Right lung (tissue), 10 donors: ENCODE results near the gene CCDC142. TPM values are rescaled to one million over a fixed set of nuclear protein-coding genes. Genes with fewer than 3 reads are reported as not detected.

Experiments used
- DNase-seq, 2 donors: peaks; one replicate each; pipeline ENCODE4 v3.0.0-alpha.2; 2013
- long read RNA-seq, 8 donors: transcript quantifications; one replicate each; lab custom pipeline, GENCODE V29; 2026
- polyA plus RNA-seq, 5 donors: library from polyadenylated mRNA; unstranded; fragments of 120-200 nt; gene quantifications; one replicate each; pipeline versions ENCODE4 v1.2.1 to v1.2.3, GENCODE V29; 2013; ENCODE audit warnings: inconsistent platforms in 1 of 5, low replicate concordance in 1 of 5; ENCODE audit not compliant: insufficient read length in 5 of 5, insufficient read depth in 1 of 5

The CCDC142 gene
- polyA plus RNA-seq = 10 to 100 TPM; 13.0 to 18.1 (median 16.4) TPM
- long read RNA-seq, donor 1, partial matches to known transcripts = 0 of 2 reads
- long read RNA-seq, donor 1, other reads (novel, unspliced or antisense) = 0 of 2 reads
- long read RNA-seq, donor 2 = 0 reads
- long read RNA-seq, donor 3 = 0 reads
- long read RNA-seq, donor 4 = 0 reads
- long read RNA-seq, donor 5, partial matches to known transcripts = 62 of 62 reads
- long read RNA-seq, donor 5, other reads (novel, unspliced or antisense) = 0 of 62 reads
- long read RNA-seq, donor 6, partial matches to known transcripts = 0 of 2 reads
- long read RNA-seq, donor 6, other reads (novel, unspliced or antisense) = 0 of 2 reads
- long read RNA-seq, donor 7 = 0 reads
- long read RNA-seq, donor 8, partial matches to known transcripts = 0 of 1 reads
- long read RNA-seq, donor 8, other reads (novel, unspliced or antisense) = 0 of 1 reads

GRCh38 chr2:74482801-74483674 is at the start of gene CCDC142, which contains the start of gene TTC31:
Gene CCDC142, minus strand, starts transcription at chr2:74482998. Its CDS starts 161 bp downstream, at chr2:74482837.
Gene TTC31, plus strand, starts transcription at chr2:74483081. Its CDS starts 15 bp downstream, at chr2:74483096.
- DNase-seq = peak; percentile 96 to 97

- no peak for DNase-seq
Measured at GRCh38 chr2:74532222-74532621, 49.4 kb upstream of the CCDC142 start.

- DNase-seq = no peak
Measured at GRCh38 chr2:74531666-74532065, 48.9 kb upstream of the CCDC142 start.

- no peak for DNase-seq
Measured at GRCh38 chr2:74530239-74531187, 47.7 kb upstream of the CCDC142 start.

GRCh38 chr2:74529357-74530238 is 46.8 kb upstream of the CCDC142 start, which contains the start of the genes AUP1 and HTRA2:
Gene AUP1, minus strand, starts transcription at chr2:74529706. Its CDS starts 77 bp downstream, at chr2:74529629.
Gene HTRA2, plus strand, starts transcription at chr2:74529933. Its CDS starts 74 bp downstream, at chr2:74530007.
- DNase-seq = peak; percentile 97 to 98

- DNase-seq = no peak
Measured at GRCh38 chr2:74528600-74529356, 46.0 kb upstream of the CCDC142 start.

GRCh38 chr2:74527741-74528140 is 44.9 kb upstream of the CCDC142 start:
- DNase-seq = no peak

GRCh38 chr2:74526649-74527230 is 43.9 kb upstream of the CCDC142 start:
- DNase-seq = no peak

- DNase-seq = no peak
Measured at GRCh38 chr2:74525717-74526648, 43.2 kb upstream of the CCDC142 start, which contains the start of gene DQX1. Gene DQX1, minus strand, starts transcription at chr2:74526231. Its CDS starts 502 bp downstream, at chr2:74525729.

- no peak for DNase-seq
Measured at GRCh38 chr2:74524955-74525716, 42.3 kb upstream of the CCDC142 start.

GRCh38 chr2:74524005-74524404 is 41.2 kb upstream of the CCDC142 start:
- no peak for DNase-seq

- DNase-seq = no peak
Measured at GRCh38 chr2:74522516-74522915, 39.7 kb upstream of the CCDC142 start.

- no peak for DNase-seq
Measured at GRCh38 chr2:74516650-74517049, 33.9 kb upstream of the CCDC142 start.

GRCh38 chr2:74515981-74516633 is 33.3 kb upstream of the CCDC142 start:
- DNase-seq = peak; percentile 40 to 53

- DNase-seq = no peak
Measured at GRCh38 chr2:74515271-74515980, 32.6 kb upstream of the CCDC142 start.
